Neural cell (in vitro differentiated cells): ENCODE data around the gene CFAP68.
"Not testable (repeated sequence)": the region's sequence is repeated elsewhere in the genome, so short reads cannot be mapped to it uniquely, and the experiment has no call there.

Experiments
- CTCF ChIP-seq: fragments of 450-650 bp; IDR thresholded peaks from 2 replicates; pipeline ENCODE4 v1.5.1; 2014; ENCODE audit warnings: antibody characterized with exemption, mild to moderate bottlenecking, moderate library complexity; ENCODE audit not compliant: poor library complexity, severe bottlenecking
- EP300 ChIP-seq: fragments of 450-650 bp; conservative IDR thresholded peaks from 2 replicates; pipeline ENCODE4 v1.6.1; 2014; ENCODE audit warnings: antibody characterized with exemption, mild to moderate bottlenecking, moderate library complexity; ENCODE audit not compliant: poor library complexity, severe bottlenecking
- EZH2 ChIP-seq: fragments of 200-600, 300-800 bp; shearing (Covaris generic), sonication (generic); IDR thresholded peaks from 2 replicates; pipeline ENCODE4 v1.6.1; 2014; ENCODE audit warnings: antibody characterized with exemption, low read length, borderline replicate concordance, mild to moderate bottlenecking; ENCODE audit not compliant: insufficient read depth, poor library complexity, severe bottlenecking
- MXI1 ChIP-seq: fragments of 450-650 bp; conservative IDR thresholded peaks from 2 replicates; pipeline ENCODE4 v1.6.1; 2014; ENCODE audit warnings: antibody characterized with exemption, mild to moderate bottlenecking; ENCODE audit not compliant: poor library complexity, severe bottlenecking
- POLR2AphosphoS5 ChIP-seq: IDR thresholded peaks from 2 replicates; pipeline ENCODE4 v1.6.1; 2012
- RAD21 ChIP-seq: fragments of 450-650 bp; conservative IDR thresholded peaks from 2 replicates; pipeline ENCODE4 v1.6.1; 2014; ENCODE audit warnings: antibody characterized with exemption, mild to moderate bottlenecking, moderate library complexity
- REST ChIP-seq: IDR thresholded peaks from 2 replicates; pipeline ENCODE4 v1.6.1; 2012; ENCODE audit warnings: borderline replicate concordance
- SMC3 ChIP-seq: fragments of 450-650 bp; conservative IDR thresholded peaks from 2 replicates; pipeline ENCODE4 v1.6.1; 2014; ENCODE audit warnings: antibody characterized with exemption, mild to moderate bottlenecking, moderate library complexity; ENCODE audit not compliant: poor library complexity
- TAF1 ChIP-seq: IDR thresholded peaks from 2 replicates; pipeline ENCODE4 v1.6.1; 2012; ENCODE audit warnings: low read depth

- not testable (repeated sequence) for TF ChIP-seq POLR2AphosphoS5, CTCF, EZH2, EP300, REST, SMC3, MXI1, RAD21, TAF1
These were observed 53.8 kb downstream of the CFAP68 start for GRCh38 chr11:111933176-111933575.
